Measurements from ENCODE around the gene GAS7. TPM values are rescaled to one million over a fixed set of nuclear protein-coding genes. Genes with fewer than 3 reads are reported as not detected.

The GAS7 gene
- total RNA-seq, 4 donors from 2014 or later, result 24.7 to 43.3 (median 38.4) TPM

- TF ChIP-seq CTCF (IDR thresholded peaks at IDR 0.05; ENCODE audit: low read depth), result no peak
Observed at GRCh38 chr17:10170233-10170632, 28.2 kb downstream of the GAS7 start.

- TF ChIP-seq CTCF (IDR thresholded peaks at IDR 0.05; ENCODE audit: low read depth), result no peak
Observed at GRCh38 chr17:10169290-10169689, 29.1 kb downstream of the GAS7 start.

GRCh38 chr17:10166176-10166935, 32.0 kb downstream of the GAS7 start:
- no peak for TF ChIP-seq CTCF (IDR thresholded peaks at IDR 0.05; ENCODE audit: low read depth)

- no peak for TF ChIP-seq CTCF (IDR thresholded peaks at IDR 0.05; ENCODE audit: low read depth)
Observed at GRCh38 chr17:10162096-10162495, 36.3 kb downstream of the GAS7 start.

GRCh38 chr17:10161386-10161785, 37.0 kb downstream of the GAS7 start:
- no peak for TF ChIP-seq CTCF (IDR thresholded peaks at IDR 0.05; ENCODE audit: low read depth)

- no peak for TF ChIP-seq CTCF (IDR thresholded peaks at IDR 0.05; ENCODE audit: low read depth)
Observed at GRCh38 chr17:10156948-10157607, 41.3 kb downstream of the GAS7 start.

- TF ChIP-seq CTCF (IDR thresholded peaks at IDR 0.05; ENCODE audit: low read depth), result no peak
Observed at GRCh38 chr17:10156599-10156947, 41.8 kb downstream of the GAS7 start.

Measured in subcutaneous adipose tissue (tissue), 4 donors.